ENCODE measurements around the gene PTGDS. TPM values are rescaled to one million over a fixed set of nuclear protein-coding genes. Genes with fewer than 3 reads are reported as not detected.

Gene PTGDS
- total and polyA plus RNA-seq, 12 donors = 1.1 to 812 (median 219) TPM

DNA sequence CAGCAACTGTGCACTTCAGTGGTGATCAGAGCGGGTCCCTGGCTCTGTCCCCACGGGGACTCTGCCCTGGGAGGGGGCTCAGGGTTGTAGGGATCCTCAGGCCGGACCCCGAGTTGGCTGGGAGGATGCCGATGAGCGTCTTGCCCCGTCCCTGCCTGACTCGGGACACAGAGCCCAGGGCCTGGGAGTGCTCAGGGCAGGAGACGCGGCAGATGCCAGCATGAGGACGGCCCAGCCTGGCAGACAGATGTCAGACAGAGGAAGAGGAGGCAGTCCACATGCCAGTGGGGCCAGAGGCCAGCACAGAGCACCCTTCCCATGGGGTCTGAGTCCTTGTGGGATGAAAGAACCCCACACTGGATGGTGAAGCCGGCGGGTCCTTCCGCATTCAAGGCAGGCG is 14.0 kb upstream of the PTGDS start:
- no peaks in the 10 kb centered on the region for H3K36me3 ChIP-seq (replicated peaks in 1 of 2)
- peak overlapping the region in 1 of 5 donors; percentile 29 for H3K27ac ChIP-seq
- no peak overlapping the region for H3K4me3 ChIP-seq
- H3K4me1 ChIP-seq (replicated peaks in 1 of 2) = peaks cover 0 to 8% of the 10 kb centered on the region in 2 donors
- DNase-seq = no peak
- WGBS, 4 donors = 89 to 97% (median 94%) methylated on average over 6 to 15 of the region's 15 CpGs
- TF ChIP-seq POLR2A (IDR thresholded peaks at IDR 0.05) = no peak
- no peaks in the 10 kb centered on the region for H3K27me3 ChIP-seq
- intact Hi-C loops (cut with DNase I) = no loop called here
- no peaks in the 10 kb centered on the region for H3K9me3 ChIP-seq (replicated peaks in 1 of 3)

DNA sequence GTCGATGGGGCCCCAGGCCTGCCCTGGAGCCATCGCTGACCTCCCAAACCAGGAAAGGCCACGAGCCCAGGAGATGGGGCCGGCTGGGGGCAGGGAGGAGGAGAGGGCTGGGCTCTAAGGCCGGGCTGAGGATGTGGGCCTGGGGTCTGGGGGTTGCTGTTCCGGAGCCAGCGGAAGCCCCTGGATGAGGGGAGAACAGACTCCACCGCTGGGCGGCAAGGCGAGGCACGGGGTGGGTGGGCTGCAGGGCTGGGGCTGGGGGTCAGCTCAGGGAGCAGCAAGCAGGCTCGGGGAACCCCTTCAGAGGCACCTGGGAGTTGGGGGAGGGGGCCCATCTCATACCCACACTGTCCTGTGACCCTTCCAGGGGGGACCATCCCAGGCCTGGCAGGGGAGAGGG is 13.6 kb upstream of the PTGDS start:
- Histone ChIP-seq H3K4me3 (no peak overlapping the region), H3K27ac (peak overlapping the region in 1 of 5 donors; percentile 29), H3K9me3 (replicated peaks in 1 of 3) (no peaks in the 10 kb centered on the region)

DNA sequence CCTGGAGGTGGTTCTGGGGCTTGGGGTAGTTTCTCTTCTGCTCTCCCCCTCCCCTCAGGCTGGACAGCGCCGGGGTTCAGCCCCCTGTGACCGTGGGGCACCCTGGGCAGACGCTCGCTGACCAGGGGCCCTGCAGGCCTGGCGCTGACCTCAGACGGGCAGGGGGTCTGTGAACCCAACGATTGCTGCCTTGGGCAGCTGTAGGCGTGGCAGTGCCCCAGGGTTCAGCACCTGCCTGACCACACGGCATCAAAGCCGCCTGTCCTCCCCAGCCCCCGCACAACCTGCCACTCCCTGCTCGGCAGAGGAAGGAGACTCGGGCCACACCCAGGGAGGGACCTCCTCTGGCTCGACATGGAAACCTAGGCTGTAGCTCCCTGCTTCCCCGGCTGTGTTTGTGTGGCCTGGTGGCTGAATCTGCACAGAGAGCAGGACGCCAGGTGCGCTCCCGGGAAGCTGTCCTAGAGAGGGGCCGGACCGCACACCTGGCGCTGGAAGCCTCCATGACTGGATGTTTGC is 13.1 kb upstream of the PTGDS start:
- Histone ChIP-seq H3K36me3 (replicated peaks in 1 of 2) (no peaks in the 10 kb centered on the region), H3K4me3 (no peak overlapping the region), H3K4me1 (replicated peaks in 1 of 2) (peaks cover 0 to 8% of the 10 kb centered on the region in 2 donors), H3K9me3 (replicated peaks in 1 of 3) (no peaks in the 10 kb centered on the region), H3K27ac (peak overlapping the region in 1 of 5 donors; percentile 29), H3K27me3 (no peaks in the 10 kb centered on the region)
- DNase-seq = no peak
- TF ChIP-seq POLR2A (IDR thresholded peaks at IDR 0.05) = no peak
- TF ChIP-seq, protein P1, sequence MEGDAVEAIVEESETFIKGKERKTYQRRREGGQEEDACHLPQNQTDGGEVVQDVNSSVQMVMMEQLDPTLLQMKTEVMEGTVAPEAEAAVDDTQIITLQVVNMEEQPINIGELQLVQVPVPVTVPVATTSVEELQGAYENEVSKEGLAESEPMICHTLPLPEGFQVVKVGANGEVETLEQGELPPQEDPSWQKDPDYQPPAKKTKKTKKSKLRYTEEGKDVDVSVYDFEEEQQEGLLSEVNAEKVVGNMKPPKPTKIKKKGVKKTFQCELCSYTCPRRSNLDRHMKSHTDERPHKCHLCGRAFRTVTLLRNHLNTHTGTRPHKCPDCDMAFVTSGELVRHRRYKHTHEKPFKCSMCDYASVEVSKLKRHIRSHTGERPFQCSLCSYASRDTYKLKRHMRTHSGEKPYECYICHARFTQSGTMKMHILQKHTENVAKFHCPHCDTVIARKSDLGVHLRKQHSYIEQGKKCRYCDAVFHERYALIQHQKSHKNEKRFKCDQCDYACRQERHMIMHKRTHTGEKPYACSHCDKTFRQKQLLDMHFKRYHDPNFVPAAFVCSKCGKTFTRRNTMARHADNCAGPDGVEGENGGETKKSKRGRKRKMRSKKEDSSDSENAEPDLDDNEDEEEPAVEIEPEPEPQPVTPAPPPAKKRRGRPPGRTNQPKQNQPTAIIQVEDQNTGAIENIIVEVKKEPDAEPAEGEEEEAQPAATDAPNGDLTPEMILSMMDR (IDR thresholded peaks at IDR 0.05) = no peak
- 70 to 90% (median 79%) methylated on average over 4 to 22 of the region's 22 CpGs for WGBS, 4 donors
- intact Hi-C loops (cut with DNase I) = no loop called here

More for the DNA sequence above, 13.6 kb upstream of the PTGDS start:
- 83 to 100% (median 91%) methylated on average over 1 to 12 of the region's 12 CpGs for WGBS, 4 donors
- DNase-seq = no peak
- TF ChIP-seq, protein P1 (IDR thresholded peaks at IDR 0.05) = no peak
- no peak for TF ChIP-seq POLR2A (IDR thresholded peaks at IDR 0.05)
- no peaks in the 10 kb centered on the region for H3K27me3 ChIP-seq
- intact Hi-C loops (cut with DNase I) = no loop called here
- no peaks in the 10 kb centered on the region for H3K36me3 ChIP-seq (replicated peaks in 1 of 2)
- H3K4me1 ChIP-seq (replicated peaks in 1 of 2) = peaks cover 0 to 8% of the 10 kb centered on the region in 2 donors

DNA sequence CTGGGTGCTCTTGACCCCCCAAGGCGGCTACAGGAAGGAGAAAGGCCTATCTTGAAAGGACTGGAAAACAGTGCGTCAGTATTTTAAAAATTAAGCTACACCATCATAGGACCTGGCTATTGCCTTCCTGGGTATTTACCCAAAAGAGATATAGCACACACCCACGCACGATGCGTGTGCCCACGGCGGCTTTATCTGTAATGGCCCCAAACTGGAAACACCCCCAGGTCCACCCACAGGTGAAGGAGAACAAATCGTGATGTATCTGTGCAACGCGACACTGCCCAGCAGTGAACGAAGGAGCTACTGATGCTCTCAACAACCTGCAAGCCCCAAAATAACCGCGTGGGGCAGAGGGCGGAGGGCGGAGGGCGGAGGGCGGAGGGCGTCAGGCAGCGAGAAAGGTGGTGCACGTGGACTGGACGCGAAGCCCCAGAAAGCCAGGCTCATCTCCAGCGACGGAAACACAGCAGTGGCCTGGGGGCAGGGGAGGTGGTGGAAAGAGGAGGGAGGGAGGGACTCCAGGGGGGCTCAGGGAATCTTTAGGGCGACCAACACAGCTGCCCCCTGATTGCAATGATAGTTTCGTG is 12.4 kb upstream of the PTGDS start:
- Histone ChIP-seq H3K27ac (no peak overlapping the region), H3K36me3 (replicated peaks in 1 of 2) (no peaks in the 10 kb centered on the region), H3K27me3 (no peaks in the 10 kb centered on the region), H3K9me3 (replicated peaks in 1 of 3) (no peaks in the 10 kb centered on the region), H3K4me3 (no peak overlapping the region), H3K4me1 (replicated peaks in 1 of 2) (peaks cover 0 to 8% of the 10 kb centered on the region in 2 donors)
- intact Hi-C loops (cut with DNase I) = no loop called here
- no peak for DNase-seq
- 85 to 92% (median 88%) methylated on average over 26 of the region's 26 CpGs for WGBS, 4 donors
- TF ChIP-seq, protein P1 (IDR thresholded peaks at IDR 0.05) = no peak
- no peak for TF ChIP-seq POLR2A (IDR thresholded peaks at IDR 0.05)

Data from adrenal gland (tissue), 12 donors.